Large intestine (tissue), 3 donors: Measurements from ENCODE around the gene POLR2F. TPM values are rescaled to one million over a fixed set of nuclear protein-coding genes. Genes with fewer than 3 reads are reported as not detected.

Source experiments
- DNase-seq, 2 donors: peaks; one replicate each; pipeline versions ENCODE4 v3.0.0 to v3.0.0-alpha.2; 2013
- H3K27ac ChIP-seq: one replicate; pipeline ENCODE4 v1.5.1; 2013; ENCODE audit warnings: low read length
- H3K27me3 ChIP-seq: 2 replicates; pipeline ENCODE4 v1.6.1; 2013; ENCODE audit warnings: low read length; ENCODE audit not compliant: control insufficient read depth, insufficient read depth
- H3K36me3 ChIP-seq: 2 replicates; pipeline ENCODE4 v1.6.1; 2013; ENCODE audit warnings: low read length; ENCODE audit not compliant: control insufficient read depth, insufficient read depth
- H3K4me1 ChIP-seq: one replicate; pipeline ENCODE4 v1.6.1; 2013; ENCODE audit warnings: low read length; ENCODE audit not compliant: control insufficient read depth, insufficient read depth
- H3K4me3 ChIP-seq: one replicate; pipeline ENCODE4 v1.5.1; 2013; ENCODE audit warnings: low read length
- H3K9me3 ChIP-seq: one replicate; pipeline ENCODE4 v1.6.1; 2013; ENCODE audit warnings: mild to moderate bottlenecking, low read depth, low read length, moderate library complexity; ENCODE audit not compliant: control insufficient read depth
- WGBS: methylation state at CpG from one replicate; pipeline ENCODE4 v1.1.5; 2013; ENCODE audit warnings: low lambda C conversion rate; ENCODE audit not compliant: insufficient coverage; 5-methylcytosine and 5-hydroxymethylcytosine counted together
- polyA plus RNA-seq: library from polyadenylated mRNA; unstranded; fragments of 120-200 nt; gene quantifications from one replicate; pipeline ENCODE4 v1.2.1, GENCODE V29; 2013

Gene POLR2F
- polyA plus RNA-seq, 1 donor, result 62.8 TPM

DNA sequence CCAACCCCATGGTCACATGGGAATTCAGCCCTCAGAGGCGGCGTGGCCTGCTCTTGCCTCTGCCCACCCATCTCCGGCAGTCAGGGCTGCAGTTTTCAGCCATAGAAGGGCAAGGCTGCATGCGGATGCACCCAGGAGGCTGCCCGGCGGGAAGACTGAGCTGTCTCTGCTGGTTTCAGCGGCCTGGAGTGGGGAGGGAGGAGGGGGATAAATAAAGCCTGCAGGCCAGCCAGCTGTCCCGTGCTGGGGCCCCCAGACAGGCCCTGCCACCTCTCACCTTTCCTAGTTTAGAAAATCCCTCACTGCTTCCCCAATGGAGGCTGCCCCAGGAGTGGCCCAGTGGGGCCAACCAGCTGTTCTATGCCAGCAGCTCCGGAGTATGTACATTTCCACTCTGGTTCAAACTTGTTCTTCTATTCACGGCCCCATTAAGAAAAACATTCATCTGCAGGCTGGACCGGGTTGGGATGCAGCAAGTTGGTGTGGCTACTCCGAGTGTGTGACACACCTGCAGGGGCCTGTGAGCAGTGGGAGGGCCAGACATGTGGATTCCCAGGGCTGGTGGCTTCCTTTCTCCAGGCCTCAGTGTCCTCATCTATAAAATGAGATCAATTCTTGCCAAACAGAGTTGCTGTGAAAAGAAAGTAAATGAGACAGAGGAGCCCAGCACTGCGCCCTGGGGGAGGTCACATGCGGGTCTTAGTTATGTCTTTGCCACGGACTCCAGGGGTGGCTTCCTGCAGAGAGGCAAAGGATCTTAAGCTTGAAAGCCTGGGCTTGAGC lies 42.4 kb upstream of the POLR2F start:
- Histone ChIP-seq H3K27me3 (no peaks in the 10 kb centered on the region), H3K4me3 (no peak overlapping the region), H3K9me3 (no peaks in the 10 kb centered on the region), H3K27ac (peak overlapping the region; percentile 49), H3K36me3 (peaks cover 17% of the 10 kb centered on the region), H3K4me1 (no peaks in the 10 kb centered on the region)
- no peak for DNase-seq
- 60% methylated on average over 1 of the region's 15 CpGs for WGBS

DNA sequence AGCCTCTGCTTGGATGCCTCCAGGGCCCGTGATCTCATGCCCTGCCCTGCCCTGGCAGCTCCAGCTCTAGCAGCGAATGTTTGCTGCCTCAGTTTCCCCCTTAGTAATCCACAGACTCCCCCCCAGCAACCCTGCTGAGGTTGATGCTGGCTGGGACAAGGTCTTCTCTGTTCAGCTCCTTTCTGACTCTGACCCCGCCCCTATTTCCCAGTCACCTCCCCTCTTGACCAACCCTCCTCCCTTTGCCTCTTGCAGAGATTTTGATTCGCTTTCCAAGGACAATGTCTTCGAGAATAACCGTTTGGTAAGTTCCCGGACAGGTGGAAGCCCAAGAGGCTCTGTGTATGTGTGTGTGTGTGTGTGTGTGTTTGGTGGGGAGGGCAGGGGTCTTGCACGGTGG lies 41.8 kb upstream of the POLR2F start:
- H3K4me1 ChIP-seq, result no peaks in the 10 kb centered on the region
- no peaks in the 10 kb centered on the region for H3K27me3 ChIP-seq
- no peaks in the 10 kb centered on the region for H3K9me3 ChIP-seq
- DNase-seq, result no peak
- H3K27ac ChIP-seq, result peak overlapping the region; percentile 14
- peaks cover 23% of the 10 kb centered on the region for H3K36me3 ChIP-seq
- WGBS, result no CpG with 5 or more reads among the region's 8 CpGs
- H3K4me3 ChIP-seq, result no peak overlapping the region

DNA sequence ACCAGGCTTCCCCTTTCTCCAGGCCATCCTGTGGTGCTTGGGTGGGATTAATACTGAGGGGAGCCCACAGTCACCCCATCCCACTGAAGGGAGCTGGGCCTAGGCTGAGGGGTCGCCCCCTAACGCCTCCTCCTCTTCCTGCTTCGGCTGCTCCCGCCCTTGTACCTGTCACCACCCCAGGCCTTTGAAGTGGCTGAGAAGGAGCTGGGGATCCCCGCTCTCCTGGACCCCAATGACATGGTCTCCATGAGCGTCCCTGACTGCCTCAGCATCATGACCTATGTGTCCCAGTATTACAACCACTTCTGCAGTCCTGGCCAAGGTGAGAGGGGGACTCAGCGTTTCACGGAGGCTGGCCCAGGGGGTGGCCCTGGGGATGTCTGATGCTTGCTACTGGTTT lies 41.3 kb upstream of the POLR2F start:
- no peaks in the 10 kb centered on the region for H3K9me3 ChIP-seq
- H3K4me3 ChIP-seq, result no peak overlapping the region
- DNase-seq, result no peak
- H3K36me3 ChIP-seq, result peaks cover 24% of the 10 kb centered on the region
- WGBS, result 80% methylated on average over 1 of the region's 8 CpGs
- H3K27ac ChIP-seq, result no peak overlapping the region
- H3K27me3 ChIP-seq, result no peaks in the 10 kb centered on the region
- H3K4me1 ChIP-seq, result no peaks in the 10 kb centered on the region

DNA sequence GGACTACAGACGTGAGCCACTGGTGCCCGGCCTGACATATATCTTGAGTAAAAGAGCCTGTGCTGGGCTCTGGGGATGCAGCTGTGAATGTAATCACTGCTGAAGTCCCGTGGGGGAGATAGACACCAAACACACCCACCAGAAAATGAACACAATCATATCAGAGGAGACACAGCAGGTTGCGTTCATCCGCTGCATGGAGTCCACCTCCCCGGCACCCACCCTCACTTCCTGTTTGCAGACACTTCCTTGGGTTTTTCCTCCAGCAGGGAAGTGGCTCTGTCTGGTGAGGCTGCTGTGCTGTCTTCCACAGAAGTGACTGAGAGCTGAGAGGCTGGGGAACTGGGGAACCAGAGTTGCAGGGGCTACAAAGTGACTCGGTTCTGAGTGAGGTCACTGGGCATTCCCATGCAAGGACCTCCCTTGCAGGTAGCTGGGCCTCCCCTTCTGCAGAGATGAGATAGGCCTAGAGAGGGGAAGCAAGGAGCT lies 40.2 kb upstream of the POLR2F start:
- no peaks in the 10 kb centered on the region for H3K27me3 ChIP-seq
- DNase-seq, result no peak
- WGBS, result no CpG with 5 or more reads among the region's 7 CpGs
- no peak overlapping the region for H3K4me3 ChIP-seq
- peaks cover 7% of the 10 kb centered on the region for H3K4me1 ChIP-seq
- H3K27ac ChIP-seq, result no peak overlapping the region
- H3K36me3 ChIP-seq, result peaks cover 36% of the 10 kb centered on the region
- H3K9me3 ChIP-seq, result no peaks in the 10 kb centered on the region

DNA sequence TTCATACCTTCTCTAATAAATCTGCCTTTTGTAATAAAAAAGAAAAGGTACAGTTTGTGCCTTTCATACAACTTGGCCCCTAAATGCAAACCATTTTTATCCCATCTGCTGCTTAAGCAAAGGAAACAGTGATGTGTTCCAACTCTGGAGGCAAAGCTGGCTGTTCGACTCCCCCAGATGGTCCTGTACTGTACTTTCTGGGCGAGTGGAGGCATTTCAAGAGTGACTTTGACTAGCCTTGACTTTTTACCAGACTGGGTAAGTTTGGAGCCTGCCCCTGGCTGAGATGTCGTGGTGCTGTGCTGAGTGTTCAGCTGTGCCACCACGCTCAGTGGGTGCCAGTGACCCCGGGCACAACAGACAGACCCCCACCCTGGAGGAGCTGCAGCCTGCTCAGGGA lies 37.2 kb upstream of the POLR2F start:
- no CpG with 5 or more reads among the region's 5 CpGs for WGBS

DNA sequence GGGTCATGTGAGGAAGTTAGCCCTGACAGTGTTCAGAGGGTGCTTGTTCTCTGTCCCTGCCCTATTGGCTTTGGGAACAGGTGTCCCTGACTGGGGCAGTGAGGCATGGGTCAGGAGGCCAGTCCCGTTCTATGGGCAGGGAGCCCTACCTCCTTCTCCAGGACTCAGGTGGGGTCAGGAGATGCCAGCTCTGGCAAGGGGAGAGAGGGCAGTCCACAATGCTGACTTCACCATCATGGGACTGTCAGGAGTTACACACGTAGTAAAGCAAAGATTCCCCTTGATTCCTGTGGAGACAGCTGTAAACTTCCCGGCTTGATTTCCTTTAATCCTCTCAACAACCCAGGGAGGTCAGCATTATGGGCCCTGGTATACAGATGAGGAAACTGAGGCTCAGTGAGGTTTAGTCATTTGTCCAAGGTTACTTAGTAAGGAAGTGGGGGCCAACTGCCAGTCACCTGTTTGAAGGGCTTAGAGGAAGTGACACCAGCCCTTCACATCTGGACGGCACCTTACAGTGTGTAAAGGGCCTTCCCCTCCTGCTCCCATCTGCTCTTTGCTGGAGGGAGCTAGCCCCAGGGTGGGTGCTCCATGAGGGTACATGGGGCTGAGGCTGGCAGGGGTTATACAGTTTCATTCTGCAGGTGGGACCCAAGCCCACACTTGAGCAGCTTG lies 35.5 kb upstream of the POLR2F start:
- DNase-seq, result peak; percentile 48 to 61
- Histone ChIP-seq H3K27ac (no peak overlapping the region), H3K9me3 (no peaks in the 10 kb centered on the region), H3K4me3 (no peak overlapping the region), H3K36me3 (peaks cover 55% of the 10 kb centered on the region), H3K27me3 (no peaks in the 10 kb centered on the region), H3K4me1 (peaks cover 14% of the 10 kb centered on the region)
- 80% methylated on average over 1 of the region's 4 CpGs for WGBS

More for the DNA sequence above, 37.2 kb upstream of the POLR2F start:
- Histone ChIP-seq H3K27me3 (no peaks in the 10 kb centered on the region), H3K4me1 (peaks cover 14% of the 10 kb centered on the region), H3K4me3 (no peak overlapping the region), H3K9me3 (no peaks in the 10 kb centered on the region), H3K36me3 (peaks cover 54% of the 10 kb centered on the region), H3K27ac (no peak overlapping the region)
- no peak for DNase-seq

DNA sequence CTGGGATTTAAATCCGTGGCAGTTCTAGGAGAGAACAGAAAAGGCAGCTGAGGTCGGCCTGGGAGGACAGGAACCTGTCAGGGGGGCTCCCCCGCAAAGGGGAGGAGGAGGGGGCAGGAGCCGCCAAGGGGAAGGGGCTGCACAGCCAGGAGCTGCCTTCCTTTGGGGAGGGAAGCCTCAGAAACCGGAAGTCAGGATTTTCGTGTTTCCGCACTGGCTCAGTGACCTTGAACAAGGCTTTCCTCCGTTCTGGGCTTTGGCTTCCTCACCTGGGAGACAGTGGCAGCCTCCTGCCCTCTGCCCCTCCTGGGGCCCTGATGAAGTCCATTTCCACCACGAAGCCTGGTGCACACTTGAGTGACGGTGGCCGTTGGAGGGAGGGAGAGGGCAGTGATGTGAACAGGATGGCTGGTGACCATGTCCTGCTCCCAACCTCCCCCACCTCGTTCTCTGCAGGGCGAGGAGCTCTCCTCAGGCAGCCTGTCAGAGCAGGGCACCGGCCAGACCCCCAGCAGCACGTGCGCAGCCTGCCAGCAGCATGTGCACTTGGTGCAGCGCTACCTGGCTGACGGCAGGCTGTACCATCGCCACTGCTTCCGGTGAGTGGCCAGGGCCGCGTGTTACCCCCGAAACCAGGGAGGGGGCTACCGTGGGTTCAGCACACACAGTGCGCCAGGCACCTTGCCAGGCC lies 34.8 kb upstream of the POLR2F start:
- peaks cover 52% of the 10 kb centered on the region for H3K36me3 ChIP-seq
- WGBS, result no CpG with 5 or more reads among the region's 25 CpGs
- H3K4me3 ChIP-seq, result no peak overlapping the region
- H3K9me3 ChIP-seq, result no peaks in the 10 kb centered on the region
- DNase-seq, result no peak
- peaks cover 14% of the 10 kb centered on the region for H3K4me1 ChIP-seq
- no peaks in the 10 kb centered on the region for H3K27me3 ChIP-seq
- no peak overlapping the region for H3K27ac ChIP-seq

DNA sequence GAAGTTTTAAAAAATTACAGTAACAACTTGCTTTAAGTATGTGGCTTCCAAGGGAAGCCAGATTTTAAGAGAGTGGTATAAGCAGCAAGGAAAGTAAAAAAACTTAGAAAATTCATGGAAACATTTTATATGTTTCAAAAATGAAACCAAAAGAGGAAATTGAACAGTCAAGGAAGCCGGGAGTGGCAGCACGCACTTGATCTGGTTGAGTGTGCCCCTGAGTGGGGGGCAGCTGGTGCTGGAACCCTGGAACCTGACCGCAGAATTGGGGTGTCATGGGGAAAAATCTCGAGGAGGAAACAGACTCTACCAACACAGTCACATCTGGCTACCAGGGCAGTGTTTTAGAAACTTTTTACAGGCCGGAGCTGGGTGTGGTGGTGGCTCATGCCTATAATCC lies 33.4 kb upstream of the POLR2F start:
- no peak for DNase-seq
- Histone ChIP-seq H3K36me3 (peaks cover 63% of the 10 kb centered on the region), H3K27ac (no peak overlapping the region), H3K4me3 (no peak overlapping the region), H3K4me1 (peaks cover 14% of the 10 kb centered on the region), H3K9me3 (no peaks in the 10 kb centered on the region), H3K27me3 (no peaks in the 10 kb centered on the region)
- WGBS, result no CpG with 5 or more reads among the region's 5 CpGs

DNA sequence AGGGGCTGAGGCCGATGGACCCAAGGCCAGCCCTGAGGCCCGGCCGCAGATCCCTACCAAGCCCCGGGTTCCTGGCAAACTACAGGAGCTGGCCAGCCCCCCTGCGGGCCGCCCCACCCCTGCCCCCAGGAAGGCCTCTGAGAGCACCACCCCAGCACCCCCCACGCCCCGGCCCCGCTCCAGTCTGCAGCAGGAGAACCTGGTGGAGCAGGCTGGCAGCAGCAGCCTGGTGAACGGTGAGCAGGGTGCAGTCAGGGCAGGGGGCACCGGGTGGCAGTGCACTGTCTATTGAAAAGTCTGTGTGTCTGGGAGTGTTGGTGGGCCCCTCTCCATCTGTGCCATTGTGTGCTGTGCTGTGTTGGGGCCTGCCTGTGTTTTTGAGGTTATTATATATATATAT lies 31.3 kb upstream of the POLR2F start:
- WGBS, result no CpG with 5 or more reads among the region's 11 CpGs
- no peak overlapping the region for H3K27ac ChIP-seq
- peaks cover 73% of the 10 kb centered on the region for H3K36me3 ChIP-seq

DNA sequence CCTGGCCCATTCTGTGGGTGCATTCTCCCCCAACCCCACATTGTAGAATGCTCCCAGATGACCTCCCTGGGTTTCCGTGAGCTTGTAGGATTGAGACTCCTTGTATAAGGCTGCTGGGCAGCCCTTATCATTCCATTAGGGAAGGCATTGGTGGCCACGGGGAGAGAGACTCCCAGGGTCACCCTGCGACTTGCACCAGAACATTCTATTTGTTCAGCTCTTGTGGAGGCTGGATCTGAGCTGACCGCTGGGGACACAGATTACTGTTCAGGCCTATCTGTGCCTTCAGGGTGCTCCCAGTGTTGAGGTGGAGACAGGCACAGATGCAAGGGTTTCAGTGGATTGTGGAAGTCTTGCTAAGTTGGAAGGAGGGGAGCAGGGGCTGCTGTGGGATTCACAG lies 29.6 kb upstream of the POLR2F start:
- Histone ChIP-seq H3K36me3 (peaks cover 68% of the 10 kb centered on the region), H3K27ac (no peak overlapping the region)

More for the DNA sequence above, 31.3 kb upstream of the POLR2F start:
- Histone ChIP-seq H3K4me1 (peaks cover 14% of the 10 kb centered on the region), H3K4me3 (no peak overlapping the region), H3K9me3 (no peaks in the 10 kb centered on the region), H3K27me3 (no peaks in the 10 kb centered on the region)
- no peak for DNase-seq

More for the DNA sequence above, 29.6 kb upstream of the POLR2F start:
- no peaks in the 10 kb centered on the region for H3K9me3 ChIP-seq
- H3K4me1 ChIP-seq, result peaks cover under 1% of the 10 kb centered on the region
- no peak for DNase-seq
- no peak overlapping the region for H3K4me3 ChIP-seq
- H3K27me3 ChIP-seq, result no peaks in the 10 kb centered on the region
- no CpG with 5 or more reads among the region's 4 CpGs for WGBS
